Hepatic stellate cell (primary cell): ENCODE data around the gene STEAP4.
A peak's percentile ranks its signal among the peaks of the same experiment; 100 is the strongest.
"Not testable (repeated sequence)": the region's sequence is repeated elsewhere in the genome, so short reads cannot be mapped to it uniquely, and the experiment has no call there.

Source experiments
- DNase-seq: peaks from one replicate; pipeline ENCODE4 v3.0.0; 2011; ENCODE audit warnings: low spot score

The STEAP4 gene

GRCh38 chr7:88268051-88268450 is 38.6 kb downstream of the STEAP4 start:
- no peak for DNase-seq

DNA sequence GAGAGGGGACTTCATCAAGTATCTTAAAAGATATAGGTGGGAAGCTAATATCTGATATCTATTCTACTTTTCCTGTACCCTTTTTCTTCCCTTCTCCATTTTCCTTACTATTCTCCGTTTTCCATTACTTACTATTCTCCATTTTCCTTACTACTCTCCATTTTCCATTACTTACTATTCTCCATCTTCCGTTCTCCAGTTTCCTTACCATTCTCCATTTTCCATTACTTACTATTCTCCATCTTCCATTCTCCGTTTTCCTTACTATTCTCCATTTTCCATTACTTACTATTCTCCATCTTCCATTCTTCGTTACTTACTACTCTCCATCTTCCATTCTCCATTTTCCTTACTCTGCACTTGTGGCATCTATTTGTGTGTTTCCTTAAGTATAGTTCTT is 39.3 kb downstream of the STEAP4 start:
- DNase-seq, result no peak

DNA sequence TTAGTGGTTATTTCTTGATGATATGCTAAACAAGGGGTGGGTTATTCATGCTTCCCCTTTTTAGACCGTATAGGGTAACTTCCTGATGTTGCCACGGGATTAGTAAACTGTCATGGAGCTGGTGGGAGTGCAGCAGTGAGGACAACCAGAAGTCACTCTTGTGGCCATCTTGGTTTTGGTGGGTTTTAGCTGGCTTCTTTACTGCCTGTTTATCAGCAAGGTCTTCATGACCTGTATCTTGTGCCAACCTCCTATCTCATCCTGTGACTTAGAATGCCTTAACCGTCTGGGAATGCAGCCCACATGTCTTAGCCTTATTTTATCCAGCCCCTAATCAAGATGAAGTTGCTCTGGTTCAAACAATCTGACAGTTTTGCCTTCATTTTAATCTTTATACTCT is 41.7 kb downstream of the STEAP4 start:
- DNase-seq, result not testable (repeated sequence)

- DNase-seq, result no peak
Observed at GRCh38 chr7:88262562-88262961, 44.1 kb downstream of the STEAP4 start.

GRCh38 chr7:88260719-88261118 is 46.0 kb downstream of the STEAP4 start:
- no peak for DNase-seq

- no peak for DNase-seq
Observed at GRCh38 chr7:88259656-88260380, 46.9 kb downstream of the STEAP4 start.

DNA sequence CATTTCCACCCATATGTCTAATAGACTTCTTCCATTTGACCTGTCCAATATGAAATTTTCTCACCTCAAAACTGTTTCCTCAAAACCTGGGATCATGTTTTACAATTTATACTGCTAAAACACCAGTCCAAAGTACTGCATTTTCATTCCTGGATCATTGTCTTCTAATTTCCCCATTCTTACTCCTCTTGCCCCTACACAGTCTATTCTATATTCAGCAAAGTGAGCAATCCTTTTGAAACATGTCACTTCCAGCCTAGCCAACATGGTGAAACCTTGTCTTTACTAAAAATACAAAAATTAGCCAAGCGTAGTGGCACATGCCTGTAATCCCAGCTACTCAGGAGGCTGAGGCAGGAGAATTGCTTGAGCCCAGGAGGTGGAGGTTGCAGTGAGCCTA is 48.4 kb downstream of the STEAP4 start:
- not testable (repeated sequence) for DNase-seq

GRCh38 chr7:88256906-88257305 is 49.8 kb downstream of the STEAP4 start:
- no peak for DNase-seq

GRCh38 chr7:88254721-88255424 is 51.8 kb downstream of the STEAP4 start:
- DNase-seq, result no peak

DNA sequence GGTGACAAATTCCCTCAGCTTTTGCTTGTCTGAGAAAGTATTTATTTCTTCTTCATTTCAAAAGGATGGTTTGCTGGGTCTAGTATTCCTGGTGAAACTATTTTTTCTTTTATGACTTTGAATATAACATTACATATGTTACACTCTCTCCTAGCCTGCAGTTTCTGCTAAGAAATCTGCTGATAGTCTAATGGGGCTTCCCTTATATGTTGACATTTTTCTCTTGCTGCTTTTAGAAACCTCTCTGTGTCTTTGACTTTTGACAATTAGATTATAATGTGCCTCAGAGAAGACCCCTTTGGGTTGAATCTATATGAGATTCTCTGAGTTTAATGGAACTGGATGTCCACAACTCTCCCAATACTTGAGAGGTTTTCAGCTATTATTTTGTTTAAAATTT is 53.1 kb downstream of the STEAP4 start:
- no peak for DNase-seq

- DNase-seq, result no peak
Observed at GRCh38 chr7:88244258-88244657, 62.4 kb downstream of the STEAP4 start.

DNA sequence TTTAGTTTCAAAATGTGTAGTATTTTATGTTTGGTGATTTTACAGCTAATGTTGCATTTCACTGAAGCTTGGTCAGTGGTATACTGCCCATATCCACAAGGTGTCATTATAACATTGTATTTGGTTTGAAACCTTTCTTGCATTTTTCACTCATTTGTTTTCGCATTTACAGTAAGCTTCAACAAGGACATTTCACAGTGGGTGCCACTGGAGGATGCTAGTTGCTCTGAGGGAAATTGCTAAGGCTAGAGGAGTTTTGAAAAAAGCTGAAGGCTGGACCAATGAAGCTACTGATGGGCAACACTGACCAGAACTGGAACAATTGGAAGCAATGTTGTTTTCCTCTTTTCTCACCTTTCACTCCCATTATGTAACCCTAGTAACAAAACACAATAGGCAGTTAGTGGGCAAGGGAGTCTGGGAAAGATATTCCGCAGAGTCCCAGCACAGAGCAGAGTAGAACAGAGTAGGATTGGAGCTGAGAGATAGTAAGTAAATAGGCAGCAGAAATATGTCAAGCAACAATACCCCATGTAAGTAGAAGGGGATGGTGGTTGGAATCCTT is 63.3 kb downstream of the STEAP4 start:
- DNase-seq, result peak; percentile 16

GRCh38 chr7:88239852-88240251 is 66.8 kb downstream of the STEAP4 start:
- DNase-seq, result no peak

- DNase-seq, result no peak
Observed at GRCh38 chr7:88233828-88234227, 72.9 kb downstream of the STEAP4 start.

DNA sequence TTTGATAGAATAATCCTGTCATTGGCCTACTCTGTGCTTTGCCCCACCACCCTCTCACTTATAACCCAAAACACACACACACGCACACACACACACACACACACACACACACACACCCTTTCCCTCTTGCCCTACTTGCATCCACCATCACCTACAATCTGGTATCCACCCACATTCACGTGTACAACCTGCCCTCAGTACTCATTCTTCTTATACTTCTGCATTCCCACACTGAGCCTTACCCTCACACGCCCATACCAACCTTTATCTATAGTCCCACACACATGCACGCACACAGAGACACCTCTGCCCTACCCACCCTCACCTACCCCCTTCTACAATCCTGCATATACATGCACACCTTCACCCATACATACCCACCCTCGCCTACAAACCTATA is 76.0 kb downstream of the STEAP4 start:
- DNase-seq, result no peak

- no peak for DNase-seq
Observed at GRCh38 chr7:88229302-88229995, 77.2 kb downstream of the STEAP4 start.

DNA sequence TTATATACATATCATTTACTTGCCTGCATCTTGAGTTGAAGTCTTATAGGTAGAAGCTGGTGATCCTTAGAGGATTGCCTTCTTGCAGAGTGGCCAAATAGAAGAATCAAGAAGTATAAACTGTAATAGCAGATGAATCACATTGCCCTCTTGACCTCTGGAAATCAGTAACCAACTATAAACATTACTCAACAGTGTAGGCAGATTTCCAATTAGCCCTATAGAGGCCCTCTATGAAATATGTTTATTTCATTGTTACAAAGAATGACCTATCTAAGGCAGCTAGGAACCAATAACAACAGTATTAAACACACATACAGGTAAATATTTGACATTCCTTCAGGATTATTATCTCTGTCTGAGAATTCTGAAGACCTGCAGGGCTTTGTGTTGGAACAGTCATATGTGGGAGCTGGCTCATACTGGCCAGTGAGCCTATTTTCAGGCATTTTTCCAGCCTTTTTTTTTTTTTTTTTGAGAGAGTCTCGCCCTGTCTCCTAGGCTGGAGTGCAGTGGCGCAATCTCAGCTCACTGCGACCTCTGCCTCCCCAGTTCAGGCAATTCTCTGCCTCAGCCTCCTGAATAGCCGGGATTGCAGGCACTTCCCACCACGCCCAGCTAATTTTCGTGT is 79.7 kb downstream of the STEAP4 start:
- DNase-seq, result peak; percentile 6

GRCh38 chr7:88226201-88226600 is 80.5 kb downstream of the STEAP4 start:
- DNase-seq, result no peak

DNA sequence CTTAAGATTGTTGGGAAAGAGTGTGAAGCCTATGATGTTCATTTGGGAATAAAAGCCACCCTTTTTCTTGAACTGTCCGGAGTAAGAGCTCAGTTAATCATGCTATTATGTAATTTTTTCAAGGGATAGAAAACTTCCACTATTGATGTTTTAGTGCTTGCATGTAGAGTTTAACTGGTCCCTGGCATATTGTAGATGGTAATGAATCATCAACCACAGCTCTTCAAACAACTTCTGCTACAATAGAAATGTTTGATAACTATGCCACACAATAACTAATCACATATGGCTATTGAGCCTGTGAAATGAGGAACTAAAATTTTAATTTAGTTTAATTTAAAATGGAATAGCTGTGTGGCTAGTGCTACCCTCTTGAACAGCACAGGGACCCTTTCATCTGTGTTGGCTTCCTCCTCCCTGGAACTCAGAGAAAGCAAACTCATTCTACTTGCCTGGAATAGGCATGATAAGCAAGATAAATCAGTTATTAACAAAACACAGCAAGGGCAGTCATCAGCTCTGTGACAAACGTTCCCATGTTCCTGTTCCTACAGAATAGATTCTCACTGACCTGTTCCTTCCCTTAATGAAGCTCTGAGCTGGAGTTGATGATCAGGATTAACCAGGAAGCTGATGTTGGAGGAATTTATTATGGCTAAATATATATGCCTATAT is 82.0 kb downstream of the STEAP4 start:
- DNase-seq, result peak; percentile 9

GRCh38 chr7:88223265-88223664 is 83.4 kb downstream of the STEAP4 start:
- DNase-seq, result no peak
